ENCODE measurements around the gene DBNL. TPM values are rescaled to one million over a fixed set of nuclear protein-coding genes. Genes with fewer than 3 reads are reported as not detected.

The DBNL gene
- total RNA-seq, 4 donors from 2014 or later, result 92.2 to 132 (median 124) TPM

GRCh38 chr7:44046321-44047061, 2.0 kb downstream of the DBNL start:
- H3K27ac ChIP-seq, result no peak overlapping the region
- peaks cover 0 to 40% of the 10 kb centered on the region in 2 donors for H3K36me3 ChIP-seq
- H3K4me3 ChIP-seq, result no peak overlapping the region
- peaks cover 0 to 59% (median 9%) of the 10 kb centered on the region in 3 donors for H3K4me1 ChIP-seq
- 70 to 81% methylated on average over 7 to 8 of the region's 8 CpGs for WGBS, 2 donors (ENCODE audit: low coverage in 1 of 2)
- H3K9me3 ChIP-seq, result no peaks in the 10 kb centered on the region
- no peak for TF ChIP-seq POLR2A (IDR thresholded peaks at IDR 0.05)
- no peak for TF ChIP-seq EP300 (IDR thresholded peaks at IDR 0.05)
- no peak for TF ChIP-seq POLR2AphosphoS5 (IDR thresholded peaks at IDR 0.05)
- no peak for TF ChIP-seq CTCF (IDR thresholded peaks at IDR 0.05)
- no peak for ATAC-seq
- no peaks in the 10 kb centered on the region for H3K27me3 ChIP-seq

- no peaks in the 10 kb centered on the region for H3K27me3 ChIP-seq
- 67 to 100% methylated on average over 1 to 2 of the region's 7 CpGs for WGBS, 2 donors (ENCODE audit: low coverage in 1 of 2)
- no peaks in the 10 kb centered on the region for H3K9me3 ChIP-seq
- no peak for TF ChIP-seq POLR2AphosphoS5 (IDR thresholded peaks at IDR 0.05)
- no peak for TF ChIP-seq EP300 (IDR thresholded peaks at IDR 0.05)
- TF ChIP-seq POLR2A (IDR thresholded peaks at IDR 0.05), result no peak
- TF ChIP-seq CTCF (IDR thresholded peaks at IDR 0.05), result no peak
- ATAC-seq, result no peak
- H3K36me3 ChIP-seq, result peaks cover 0 to 57% of the 10 kb centered on the region in 2 donors
- peaks cover 0 to 59% (median 9%) of the 10 kb centered on the region in 3 donors for H3K4me1 ChIP-seq
- no peak overlapping the region for H3K27ac ChIP-seq
- no peak overlapping the region for H3K4me3 ChIP-seq
These were observed 3.7 kb downstream of the DBNL start for GRCh38 chr7:44048031-44048795.

- TF ChIP-seq POLR2AphosphoS5 (IDR thresholded peaks at IDR 0.05), result no peak
- TF ChIP-seq EP300 (IDR thresholded peaks at IDR 0.05), result no peak
- TF ChIP-seq CTCF (IDR thresholded peaks at IDR 0.05), result no peak
- no peak for TF ChIP-seq POLR2A (IDR thresholded peaks at IDR 0.05)
- Histone ChIP-seq H3K4me3 (no peak overlapping the region), H3K27me3 (no peaks in the 10 kb centered on the region), H3K4me1 (peaks cover 0 to 45% (median 5%) of the 10 kb centered on the region in 3 donors), H3K27ac (no peak overlapping the region), H3K36me3 (peaks cover 0 to 78% of the 10 kb centered on the region in 2 donors), H3K9me3 (no peaks in the 10 kb centered on the region)
- no peak for ATAC-seq
- WGBS, 2 donors (ENCODE audit: low coverage in 1 of 2), result 88 to 98% methylated on average over 7 to 8 of the region's 14 CpGs
These were observed 5.8 kb downstream of the DBNL start for GRCh38 chr7:44050121-44050914.

- H3K4me3 ChIP-seq, result no peak overlapping the region
- no peak for ATAC-seq
- H3K4me1 ChIP-seq, result peaks cover 0 to 38% (median 0%) of the 10 kb centered on the region in 3 donors
- no peak overlapping the region for H3K27ac ChIP-seq
- H3K27me3 ChIP-seq, result no peaks in the 10 kb centered on the region
- WGBS, 2 donors (ENCODE audit: low coverage in 1 of 2), result 94% methylated on average over 4 of the region's 8 CpGs; no CpG with 5 or more reads in 1 of the 2 donors
- TF ChIP-seq POLR2AphosphoS5 (IDR thresholded peaks at IDR 0.05), result no peak
- TF ChIP-seq CTCF (IDR thresholded peaks at IDR 0.05), result no peak
- TF ChIP-seq POLR2A (IDR thresholded peaks at IDR 0.05), result no peak
- TF ChIP-seq EP300 (IDR thresholded peaks at IDR 0.05), result no peak
- no peaks in the 10 kb centered on the region for H3K9me3 ChIP-seq
- H3K36me3 ChIP-seq, result peaks cover 0 to 84% of the 10 kb centered on the region in 2 donors
These were observed 6.5 kb downstream of the DBNL start for GRCh38 chr7:44050915-44051560.
